HG02642 (cell line): Measurements from ENCODE around the gene SLC25A23.

Experiments
- ATAC-seq: cut with Tn5 transposase; IDR thresholded peaks from one replicate; pipeline ENCODE4 v1.9.1; 2021; ENCODE audit warnings: mild to moderate bottlenecking; ENCODE audit not compliant: unreplicated experiment, poor library complexity

SLC25A23 gene

DNA sequence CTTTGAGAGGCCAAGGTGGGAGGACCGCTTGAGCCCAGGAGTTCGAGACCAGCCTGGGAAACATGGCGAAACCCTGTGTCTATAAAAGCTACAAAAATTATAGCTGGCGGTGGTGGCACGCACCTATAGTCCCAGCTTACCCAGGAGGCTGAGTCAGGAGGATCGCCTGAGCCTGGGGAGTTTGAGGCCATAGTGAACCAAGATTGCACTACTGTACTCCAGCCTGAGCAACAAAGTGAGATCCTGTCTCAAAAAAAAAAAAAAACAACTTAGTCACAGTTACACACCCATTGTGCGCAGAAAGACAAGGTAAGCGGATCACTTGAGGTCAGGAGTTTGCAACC lies 22.7 kb upstream of the SLC25A23 start:
- no peak for ATAC-seq

DNA sequence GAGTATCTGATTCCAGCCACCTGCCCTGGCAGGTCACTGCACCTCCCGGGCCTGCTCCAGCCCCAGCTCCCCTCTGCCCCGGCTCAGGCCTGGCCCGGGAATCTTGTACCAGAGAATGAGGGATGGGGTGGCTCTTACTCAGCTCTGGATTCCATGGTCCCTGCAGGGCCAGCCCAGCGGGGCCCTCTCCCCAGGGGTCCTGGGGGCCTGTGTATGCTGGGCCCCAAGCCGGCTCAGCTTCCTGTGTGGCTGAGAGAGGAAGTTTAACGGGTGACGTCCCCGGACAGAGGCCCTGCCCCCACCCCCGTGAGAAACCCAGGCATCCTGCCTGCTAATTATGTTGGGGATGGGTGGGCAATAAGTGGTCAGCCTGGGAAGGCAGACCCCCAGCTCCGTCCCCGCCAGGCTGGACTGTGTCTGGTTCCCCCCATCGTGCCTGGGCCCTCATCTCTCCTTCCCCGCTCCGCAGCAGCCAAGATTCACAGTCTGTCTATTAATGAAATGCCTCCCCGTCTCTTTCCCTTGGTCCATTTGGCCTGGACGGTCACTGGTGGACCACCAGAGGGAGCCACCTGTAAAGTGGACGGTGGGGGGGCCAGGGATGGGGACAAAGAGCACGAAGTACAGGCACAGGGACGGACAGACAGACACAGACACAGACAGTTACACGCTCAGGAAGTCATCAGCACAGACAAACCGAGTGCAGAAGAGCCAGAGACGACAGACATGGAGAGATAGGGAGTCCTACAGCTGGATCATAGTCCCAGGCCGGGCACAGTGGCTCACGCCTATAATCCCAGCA lies 22.1 kb upstream of the SLC25A23 start, which contains the start of gene DENND1C:
Gene DENND1C (minus strand): TSS at position 247 of the 802 bp plus-strand sequence. CDS start 92 bp downstream, at position 155.
- peak; percentile 78 for ATAC-seq

DNA sequence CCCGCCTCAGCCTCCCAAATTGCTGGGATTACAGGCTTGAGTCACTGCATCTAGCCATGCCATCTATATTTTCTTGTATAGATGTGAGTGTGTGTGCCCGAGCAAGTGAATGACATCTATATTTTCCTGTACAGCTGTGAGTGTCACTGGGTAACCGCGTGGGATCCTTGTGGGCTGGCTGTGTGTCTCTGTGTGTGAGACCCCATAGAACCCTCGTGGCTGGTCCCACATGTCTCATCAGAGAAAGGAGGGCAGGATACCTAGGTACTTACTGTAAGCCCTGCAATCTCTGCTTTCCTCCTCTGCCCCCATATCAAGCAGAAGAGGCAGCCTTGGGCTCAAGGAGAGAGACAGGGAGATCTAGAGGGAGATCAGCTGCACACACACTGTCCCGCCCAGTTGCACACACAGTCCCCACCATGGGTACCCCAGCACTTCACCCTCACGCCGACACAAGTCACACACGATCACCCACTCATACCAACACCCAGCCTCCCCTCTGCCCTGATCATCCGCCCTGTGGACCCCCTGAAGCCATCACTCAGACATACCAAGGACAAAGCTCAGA lies 21.3 kb upstream of the SLC25A23 start:
- no peak for ATAC-seq

DNA sequence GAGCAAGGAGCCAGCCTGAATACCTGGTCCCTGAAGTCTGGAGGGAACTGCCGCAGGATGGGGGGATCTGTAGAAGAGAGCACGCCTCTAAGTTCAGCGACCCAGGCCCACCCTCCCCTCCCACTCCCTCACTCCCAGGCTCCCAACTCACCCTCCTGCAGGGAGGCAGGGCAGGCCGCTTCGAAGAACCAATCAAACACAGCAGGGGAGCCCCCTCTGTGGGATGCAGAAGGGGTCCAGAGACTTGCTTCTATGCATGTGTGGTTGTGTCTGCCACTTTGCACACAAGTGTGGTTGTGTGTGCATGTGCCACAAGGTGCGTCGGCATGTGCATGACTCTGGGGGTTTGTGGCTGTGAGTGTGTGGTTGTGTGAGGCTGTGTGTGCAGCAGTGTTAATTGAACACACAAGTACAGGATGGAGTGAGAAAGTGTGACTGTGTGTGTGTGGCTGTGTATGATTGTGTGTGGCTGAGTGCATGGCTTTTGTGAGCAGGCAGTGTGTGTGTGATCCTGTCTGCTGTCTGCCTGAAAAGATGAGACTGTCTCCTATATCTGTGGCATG lies 20.3 kb upstream of the SLC25A23 start:
- ATAC-seq: no peak

DNA sequence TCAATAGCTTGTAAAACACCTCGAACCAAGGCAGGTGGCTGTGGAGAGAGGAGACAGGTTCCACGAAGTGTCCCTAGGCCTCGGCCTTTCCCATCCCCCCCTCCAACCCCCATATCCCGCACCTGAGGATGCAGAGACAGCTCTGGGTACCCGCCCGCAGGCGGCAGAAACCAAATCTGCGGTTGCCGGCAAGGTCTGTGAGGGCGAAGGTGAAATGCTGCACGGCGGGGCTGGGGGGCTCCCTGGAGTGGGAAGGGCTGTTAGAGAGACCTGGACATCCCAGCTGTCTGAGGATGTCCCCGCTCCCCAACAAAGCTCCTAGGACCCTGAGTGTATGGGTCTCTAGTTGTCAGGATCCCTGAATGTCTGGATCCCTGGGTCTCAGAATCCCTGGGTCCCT lies 19.2 kb upstream of the SLC25A23 start:
- ATAC-seq: no peak

DNA sequence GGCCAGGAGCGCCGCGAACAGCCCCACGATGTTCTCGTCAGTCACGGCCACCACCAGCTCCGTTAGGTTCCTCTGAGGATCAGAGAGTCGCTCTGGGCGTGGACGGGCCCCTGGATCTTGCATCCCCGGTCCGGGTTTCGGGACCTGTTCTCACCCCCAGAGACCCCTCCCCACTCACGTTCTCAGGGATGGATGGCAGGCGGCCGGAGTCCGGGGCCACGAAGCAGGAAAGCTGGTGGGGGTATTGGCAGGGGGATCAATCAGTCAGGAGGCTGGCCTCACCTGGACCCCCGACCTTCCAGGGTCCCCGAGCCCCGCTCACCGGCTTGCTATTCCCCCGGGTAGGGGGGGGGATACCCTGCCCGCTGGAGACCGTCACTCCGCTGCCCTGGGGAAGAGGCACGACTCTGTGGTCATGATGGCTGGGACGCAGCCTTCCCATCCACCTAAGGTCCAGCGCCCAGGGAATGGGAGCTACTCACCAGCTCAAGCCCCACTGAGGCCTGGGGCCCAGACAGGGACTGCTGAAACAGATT lies 17.4 kb upstream of the SLC25A23 start:
- ATAC-seq: no peak

DNA sequence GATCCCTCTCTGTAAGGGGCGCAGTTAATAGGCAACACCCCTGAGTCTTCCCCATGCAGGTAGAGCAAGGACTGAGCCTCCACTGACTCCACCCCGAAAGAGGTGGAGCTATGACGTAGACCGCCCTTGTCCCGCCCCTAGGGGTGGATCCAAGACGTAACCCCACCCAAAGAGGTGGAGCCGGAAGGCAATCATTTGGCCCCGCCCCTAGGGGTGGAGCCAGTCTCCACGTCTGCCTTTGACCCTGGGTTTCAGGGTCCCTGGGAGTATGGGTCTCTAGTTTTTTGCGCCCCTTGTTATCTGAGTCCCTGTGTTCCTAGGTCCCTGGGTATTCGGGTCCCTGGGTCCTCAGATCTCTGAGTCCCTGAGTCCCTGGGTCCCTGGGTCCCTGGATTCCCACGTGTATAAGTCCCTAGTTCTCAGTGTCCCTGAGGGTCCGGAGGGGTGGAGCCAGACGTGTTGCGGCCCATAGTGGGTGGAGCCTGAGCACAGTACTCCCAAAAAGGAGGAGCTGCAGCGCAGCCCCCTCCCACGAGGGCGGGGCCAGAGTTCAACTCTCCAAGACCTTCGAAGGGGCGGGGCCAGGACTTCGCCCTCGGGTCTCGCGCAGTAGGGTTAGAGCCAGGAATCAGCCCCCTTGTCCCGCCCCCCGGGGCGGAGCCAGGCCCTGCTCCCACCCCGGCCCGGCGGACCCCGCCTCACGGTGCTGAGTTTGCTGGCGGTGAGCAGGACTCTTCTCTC lies 16.7 kb upstream of the SLC25A23 start:
- no peak for ATAC-seq

DNA sequence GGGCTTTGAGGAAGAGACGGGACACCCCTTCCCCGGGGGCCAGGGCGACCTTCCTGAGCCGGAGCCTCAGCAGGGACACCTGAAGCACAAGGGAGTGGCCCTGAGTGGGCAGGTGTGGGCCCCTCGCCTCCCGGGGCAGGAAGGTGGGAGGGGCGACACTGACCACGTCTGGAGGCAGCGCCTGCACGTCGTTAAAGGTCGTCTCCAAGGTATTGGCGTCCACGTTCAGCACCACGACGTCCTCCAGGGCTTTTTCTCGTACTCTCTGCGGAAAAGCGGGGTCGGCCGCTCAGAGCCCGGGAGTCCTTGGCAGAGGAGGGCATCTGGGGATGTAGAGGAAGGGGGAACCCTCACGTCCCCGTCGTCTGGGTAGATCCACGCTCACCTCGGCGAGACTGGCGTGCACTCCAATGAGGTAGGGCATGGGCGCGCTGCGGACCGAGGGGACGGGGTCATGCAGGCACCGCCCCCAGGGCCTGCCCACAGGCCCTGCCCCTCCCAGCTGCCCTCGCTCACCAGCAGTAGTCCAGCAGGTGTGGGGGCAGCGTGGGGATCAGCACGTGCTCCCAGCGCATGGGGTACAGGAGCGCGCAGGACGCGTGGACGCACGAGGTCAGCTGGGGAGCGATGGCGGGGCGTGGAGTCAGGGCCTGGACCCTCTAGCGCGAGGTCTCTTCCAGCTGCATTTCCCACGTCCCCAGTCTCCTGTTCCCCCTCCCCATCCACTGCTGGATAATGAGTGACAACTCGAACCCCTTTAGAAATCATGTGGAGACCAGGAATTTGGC lies 15.9 kb upstream of the SLC25A23 start:
- ATAC-seq: no peak

DNA sequence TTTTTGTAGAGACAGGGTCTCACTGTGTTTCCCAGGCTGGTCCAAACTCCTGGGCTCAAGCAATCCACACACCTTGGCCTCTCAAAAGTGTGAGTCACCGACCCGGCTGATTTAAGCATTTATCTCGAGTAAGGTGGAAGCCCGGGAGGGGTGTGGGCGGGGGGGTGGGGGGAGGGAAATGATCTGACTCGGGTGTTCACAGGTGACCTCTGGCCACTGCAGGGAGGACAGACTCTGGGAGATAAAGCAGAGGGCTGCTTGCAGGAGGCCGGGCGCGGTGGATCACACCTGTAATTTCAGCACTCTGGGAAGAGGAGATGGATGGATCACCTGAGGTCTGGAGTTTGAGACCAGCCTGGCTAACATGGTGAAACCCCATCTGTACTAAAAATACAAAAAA lies 14.1 kb upstream of the SLC25A23 start:
- no peak for ATAC-seq

DNA sequence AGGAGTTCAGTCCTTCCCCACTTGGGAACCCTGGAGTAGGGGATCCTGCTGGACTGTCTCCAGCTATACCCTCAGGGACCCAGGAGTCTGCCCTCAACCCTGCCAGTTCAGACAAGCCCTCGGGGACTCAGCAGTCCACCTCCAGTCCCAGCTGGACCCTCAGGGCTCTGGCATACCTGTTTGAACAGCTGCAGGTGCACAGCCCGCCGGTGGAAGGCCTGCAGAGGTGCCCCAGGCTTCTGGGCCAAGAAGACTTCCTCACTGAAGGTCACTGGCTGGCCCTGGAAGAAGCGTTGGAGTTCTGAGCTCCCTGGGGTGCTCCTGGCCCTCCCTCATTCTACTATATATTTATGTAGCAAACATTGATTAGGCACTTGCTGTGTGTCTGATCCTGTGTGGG lies 13.1 kb upstream of the SLC25A23 start:
- ATAC-seq: no peak

DNA sequence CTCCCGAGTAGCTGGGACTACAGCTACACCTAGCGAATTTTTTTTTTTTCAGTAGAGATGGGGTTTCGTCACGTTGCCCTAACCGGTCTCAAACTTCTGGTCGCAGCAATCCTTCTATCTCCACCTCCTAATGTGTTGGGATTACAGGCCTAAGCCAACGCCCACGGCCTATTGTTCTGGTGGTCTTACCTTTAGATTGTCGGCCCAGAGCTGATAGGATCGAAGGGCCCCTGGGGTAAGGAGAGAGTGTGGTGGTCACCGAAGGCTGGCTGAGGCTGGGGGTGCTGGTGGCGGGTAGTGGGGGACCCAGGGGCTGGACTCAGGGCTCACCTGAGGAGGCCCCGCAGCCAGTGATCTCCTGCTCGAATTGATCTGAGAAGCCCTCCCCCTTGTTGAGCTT lies 11.5 kb upstream of the SLC25A23 start:
- no peak for ATAC-seq

DNA sequence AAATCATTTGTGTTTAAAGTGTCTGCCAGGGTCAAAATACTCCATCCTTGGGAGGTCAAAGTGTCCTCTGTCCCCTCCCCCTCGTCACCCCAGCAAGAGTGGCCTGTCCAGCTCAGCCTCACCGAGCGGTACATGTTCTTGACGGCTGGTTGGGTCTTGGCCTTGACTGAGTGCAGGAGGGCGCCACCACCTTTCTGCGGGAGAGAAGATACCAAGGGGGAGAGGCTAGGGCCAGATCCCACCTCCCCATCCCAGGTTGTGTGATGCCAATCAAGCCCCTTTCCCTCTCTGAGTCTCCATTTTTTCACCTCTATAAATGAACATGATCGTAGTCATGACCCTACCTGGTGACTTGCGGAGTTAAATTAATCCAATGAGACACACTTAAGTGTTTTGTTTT lies 10.6 kb upstream of the SLC25A23 start:
- ATAC-seq: no peak

DNA sequence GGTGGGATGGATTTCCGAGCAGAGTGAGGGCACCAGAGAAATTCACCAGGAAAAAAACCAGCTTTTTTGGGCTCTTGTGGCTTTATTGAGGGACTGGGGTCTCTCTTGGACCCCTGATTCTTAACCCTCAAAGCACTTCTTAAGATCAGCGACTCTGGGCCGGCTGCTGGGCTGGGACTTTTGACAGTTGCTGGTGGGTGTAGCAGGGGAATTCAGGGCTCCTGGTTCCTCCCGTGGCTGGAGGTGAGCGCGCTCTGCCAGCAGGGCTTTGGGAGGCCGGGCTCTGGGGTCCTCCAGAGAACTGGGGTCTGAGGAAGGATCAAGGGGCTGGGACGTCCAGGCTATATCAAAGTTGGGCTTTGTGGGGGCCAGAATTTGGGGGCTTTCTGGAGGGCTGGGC lies 7.8 kb upstream of the SLC25A23 start:
- no peak for ATAC-seq

DNA sequence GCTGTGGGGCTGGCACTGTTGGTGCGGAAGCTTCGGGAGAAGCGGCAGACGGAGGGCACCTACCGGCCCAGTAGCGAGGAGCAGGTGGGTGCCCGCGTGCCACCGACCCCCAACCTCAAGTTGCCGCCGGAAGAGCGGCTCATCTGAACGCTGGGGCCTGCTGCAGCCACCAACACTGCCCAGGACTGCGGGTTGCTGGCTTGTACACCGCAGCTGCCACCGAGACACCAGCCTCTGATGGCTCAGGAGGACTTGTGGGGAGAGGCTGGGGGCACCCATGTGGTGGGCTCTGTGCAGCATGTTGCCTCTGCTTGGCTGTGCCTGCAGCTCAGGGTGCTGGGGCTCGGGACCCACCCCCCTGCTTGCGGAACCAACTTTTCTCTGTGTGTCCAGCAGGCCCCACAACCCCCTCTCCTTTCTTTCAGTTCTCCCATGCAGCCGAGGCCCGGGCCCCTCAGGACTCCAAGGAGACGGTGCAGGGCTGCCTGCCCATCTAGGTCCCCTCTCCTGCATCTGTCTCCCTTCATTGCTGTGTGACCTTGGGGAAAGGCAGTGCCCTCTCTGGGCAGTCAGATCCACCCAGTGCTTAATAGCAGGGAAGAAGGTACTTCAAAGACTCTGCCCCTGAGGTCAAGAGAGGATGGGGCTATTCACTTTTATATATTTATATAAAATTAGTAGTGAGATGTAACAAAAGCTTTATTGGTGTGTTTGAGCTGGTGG lies 7.1 kb upstream of the SLC25A23 start:
- ATAC-seq: no peak

DNA sequence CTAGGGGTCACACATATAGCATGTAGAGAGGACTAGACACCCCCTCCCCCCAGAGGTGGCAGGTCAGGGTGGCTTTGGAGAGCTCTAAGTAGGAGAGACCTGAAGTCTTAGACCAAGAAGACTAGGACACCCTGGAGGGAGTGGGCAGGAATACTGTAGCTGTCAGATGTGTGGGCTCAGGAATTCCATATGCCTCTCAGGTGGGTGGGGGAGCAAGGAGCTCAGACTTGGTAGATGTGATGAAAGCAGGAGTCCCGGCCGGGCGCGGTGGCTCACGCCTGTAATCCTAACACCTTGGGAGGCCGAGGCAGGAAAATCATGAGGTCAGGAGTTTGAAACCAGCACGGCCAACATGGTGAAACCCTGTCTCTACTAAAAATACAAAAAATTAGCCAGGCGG lies 6.1 kb upstream of the SLC25A23 start:
- ATAC-seq: no peak

DNA sequence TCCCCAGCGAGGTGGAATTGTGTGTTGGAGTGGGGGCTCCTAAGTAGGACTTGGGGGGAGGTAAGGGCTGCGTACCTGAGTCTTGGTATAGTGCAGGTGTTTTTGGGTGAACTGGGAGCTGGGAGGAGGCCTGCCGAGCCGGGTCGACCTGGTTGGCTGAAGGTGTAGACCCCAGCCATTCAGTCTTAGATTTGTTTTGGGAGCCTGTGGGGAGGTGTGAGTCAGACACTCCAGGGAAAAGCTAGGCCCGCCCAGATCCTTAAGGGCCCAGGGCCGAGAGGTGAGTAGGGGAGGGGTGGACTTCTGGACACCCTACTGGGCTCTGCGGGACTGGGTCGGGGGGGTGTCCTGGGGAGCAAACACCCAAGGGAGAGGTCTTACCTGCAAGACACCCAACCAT lies 5.4 kb upstream of the SLC25A23 start:
- no peak for ATAC-seq

DNA sequence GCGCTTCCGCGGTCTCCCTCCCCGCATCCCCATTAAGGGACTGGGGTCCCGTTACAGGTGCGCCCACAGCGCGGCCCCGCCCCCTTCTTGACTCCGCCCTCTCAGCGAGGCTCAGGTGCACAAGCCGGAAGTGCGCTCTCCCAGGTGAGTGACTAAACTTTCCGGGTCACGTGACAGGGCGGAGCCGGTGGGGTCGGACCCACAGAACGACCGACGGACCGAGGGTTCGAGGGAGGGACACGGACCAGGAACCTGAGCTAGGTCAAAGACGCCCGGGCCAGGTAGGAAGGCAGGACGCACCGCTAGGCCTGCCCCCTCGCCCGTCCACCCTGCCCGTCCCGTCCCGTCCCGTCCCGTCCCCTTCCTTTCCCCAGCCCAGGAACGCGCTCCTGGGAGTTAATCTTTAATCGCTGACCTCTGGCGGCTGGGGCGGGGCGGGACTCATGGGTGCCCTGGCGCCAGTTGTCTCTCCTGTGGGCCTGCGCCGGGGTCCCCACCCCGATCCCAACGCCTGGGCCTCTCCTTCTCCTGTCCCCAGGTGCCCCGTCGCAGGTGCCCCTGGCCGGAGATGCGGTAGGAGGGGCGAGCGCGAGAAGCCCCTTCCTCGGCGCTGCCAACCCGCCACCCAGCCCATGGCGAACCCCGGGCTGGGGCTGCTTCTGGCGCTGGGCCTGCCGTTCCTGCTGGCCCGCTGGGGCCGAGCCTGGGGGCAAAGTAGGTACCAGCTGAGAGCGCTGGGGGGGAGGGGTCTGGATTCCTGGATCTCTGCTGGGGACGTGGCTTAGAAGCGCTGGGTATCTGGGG lies 4.7 kb upstream of the SLC25A23 start, which contains the start of gene CRB3:
Gene CRB3 (plus strand): TSS at position 202 of the 804 bp plus-strand sequence. CDS start 431 bp downstream, at position 633.
- ATAC-seq: no peak

DNA sequence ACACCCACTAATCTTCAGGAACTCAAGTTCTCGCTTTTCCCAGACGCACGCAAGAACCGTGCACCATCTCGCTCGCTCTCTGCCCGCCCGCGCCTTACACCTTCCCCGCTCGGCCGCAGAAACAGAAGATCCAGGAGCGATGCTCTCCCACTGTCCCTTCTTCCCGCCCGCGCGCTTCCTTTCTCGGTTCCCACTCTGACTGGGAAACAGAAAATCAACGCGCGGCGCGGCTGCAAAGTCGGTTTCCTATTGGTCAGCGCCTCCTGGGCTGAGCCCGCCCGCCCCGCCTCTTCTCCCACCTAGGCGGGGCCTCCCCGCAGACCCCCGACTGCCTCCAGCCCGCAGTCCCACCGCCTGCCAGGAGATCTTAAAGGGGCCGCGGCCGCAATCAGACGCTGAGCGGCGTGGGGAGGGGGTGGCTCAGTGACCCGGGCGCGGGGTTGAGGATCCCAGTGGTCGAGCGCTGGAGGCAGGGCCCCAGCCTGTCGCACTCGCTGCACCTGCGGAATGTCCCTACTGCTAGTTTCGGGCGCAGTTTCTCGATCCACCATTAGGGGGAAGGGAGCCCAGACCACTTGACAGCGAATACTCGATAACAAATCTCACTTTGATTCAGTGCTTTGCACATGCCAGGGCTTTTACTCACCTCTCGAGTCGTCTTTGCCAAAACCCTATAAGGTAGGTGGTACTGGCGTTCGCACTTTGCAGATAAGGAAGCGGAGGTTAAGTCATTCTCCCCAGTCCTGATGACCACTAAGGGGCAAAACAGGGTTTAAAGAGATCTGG lies 700 bp upstream of the SLC25A23 start:
- ATAC-seq: peak; percentile 83
